GM21723 (cell line): ENCODE results near the gene NEU3.
"Not testable (repeated sequence)": the region's sequence is repeated elsewhere in the genome, so short reads cannot be mapped to it uniquely, and the experiment has no call there.

Experiments used
- ATAC-seq: cut with Tn5 transposase; IDR thresholded peaks from one replicate; pipeline ENCODE4 v1.9.1; 2021; ENCODE audit warnings: mild to moderate bottlenecking, moderate library complexity; ENCODE audit not compliant: unreplicated experiment

Gene NEU3

DNA sequence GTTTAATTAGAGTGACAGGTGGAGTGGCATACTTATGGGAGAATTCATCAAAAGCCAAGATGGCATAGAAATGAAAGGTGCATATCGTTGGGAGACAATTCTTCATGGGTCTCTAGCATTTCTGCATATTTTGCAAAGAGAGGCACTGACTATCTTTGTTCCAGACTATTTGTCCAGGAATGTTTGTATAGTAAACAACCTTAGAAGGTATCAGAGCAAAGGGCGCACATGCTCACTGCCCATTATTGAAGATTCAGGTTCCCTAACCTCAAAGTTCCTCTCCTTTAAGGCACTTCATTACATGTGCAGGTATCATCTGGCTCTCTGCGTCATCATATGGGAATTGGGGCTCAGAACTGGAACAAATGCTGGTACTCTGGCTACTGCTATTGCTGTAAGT lies 4.7 kb upstream of the NEU3 start:
- no peak for ATAC-seq

DNA sequence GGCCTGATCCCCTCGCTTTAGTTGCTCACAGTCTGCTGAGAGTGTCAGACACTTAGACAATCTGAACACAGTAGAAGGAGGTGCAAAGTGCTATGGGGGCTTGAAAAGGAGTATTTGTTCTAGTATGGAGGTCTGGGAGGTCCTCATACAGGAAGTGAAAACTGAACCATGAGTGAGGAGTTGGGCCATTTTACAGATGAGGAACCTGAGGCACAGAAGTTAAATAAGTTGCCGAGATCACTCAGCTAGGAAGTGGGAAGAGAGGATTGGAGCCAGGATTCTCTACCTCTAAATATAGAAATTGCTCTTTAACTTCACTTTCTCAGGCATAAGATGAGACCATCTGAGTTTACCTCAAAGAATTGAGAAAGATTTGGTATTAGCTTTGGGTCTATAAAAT lies 4.0 kb upstream of the NEU3 start:
- ATAC-seq, result no peak

DNA sequence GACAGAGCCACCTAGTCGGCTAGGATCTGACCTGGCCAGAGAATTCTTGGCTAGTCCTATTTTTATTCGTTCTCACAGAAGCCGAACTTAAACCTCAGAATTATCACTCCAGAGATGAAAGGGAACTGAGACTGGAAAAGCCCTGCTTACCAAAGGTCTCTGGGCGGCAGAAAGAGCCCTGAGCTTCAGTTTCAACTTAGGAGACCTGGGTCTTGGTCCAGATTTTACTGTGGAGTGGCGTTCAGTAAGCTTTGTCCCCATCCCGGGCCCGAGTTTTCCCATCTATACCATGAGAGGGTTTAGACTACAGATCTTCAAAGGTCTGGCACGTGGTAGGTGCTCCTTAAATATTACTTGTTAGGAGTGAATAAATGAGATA lies 516 bp downstream of the NEU3 start:
- peak; percentile 18 for ATAC-seq

DNA sequence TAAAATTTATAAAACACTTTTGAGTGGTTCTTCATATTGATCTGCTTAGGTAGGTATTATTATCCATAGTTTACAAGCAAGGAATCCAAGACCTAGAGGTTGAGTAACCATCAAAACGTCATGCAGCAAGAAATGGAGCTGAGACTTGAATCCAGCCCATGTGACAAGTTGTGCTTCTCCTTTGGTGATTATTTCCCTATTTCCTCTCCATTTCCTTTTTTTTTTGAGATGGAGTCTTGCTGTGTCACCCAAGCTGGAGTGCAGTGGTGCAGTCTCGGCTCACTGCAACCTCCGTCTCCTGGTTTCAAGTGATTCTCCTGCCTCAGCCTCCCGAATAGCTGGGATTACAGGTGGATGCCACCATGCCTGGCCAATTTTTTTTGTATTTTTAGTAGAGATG lies 1.4 kb downstream of the NEU3 start:
- ATAC-seq, result not testable (repeated sequence)

DNA sequence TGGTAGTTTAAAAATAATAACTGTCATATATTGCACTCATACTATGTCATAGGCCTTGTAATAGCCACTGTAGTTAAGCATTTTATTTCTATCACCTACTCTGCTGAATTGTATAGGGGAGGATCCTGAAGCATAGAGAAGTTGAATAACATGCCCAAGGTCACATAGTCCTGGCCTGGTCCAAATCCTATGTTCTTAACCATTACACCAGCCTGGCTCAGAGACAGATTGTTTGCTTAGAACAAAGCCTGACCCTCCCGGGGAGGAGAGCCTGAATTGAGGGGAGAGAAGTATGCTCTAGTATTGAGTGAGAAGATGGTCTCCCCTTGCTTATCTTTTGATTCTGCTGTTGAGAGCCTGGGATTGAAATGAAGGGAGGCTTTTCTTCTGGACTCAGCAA lies 2.2 kb downstream of the NEU3 start:
- ATAC-seq, result no peak

DNA sequence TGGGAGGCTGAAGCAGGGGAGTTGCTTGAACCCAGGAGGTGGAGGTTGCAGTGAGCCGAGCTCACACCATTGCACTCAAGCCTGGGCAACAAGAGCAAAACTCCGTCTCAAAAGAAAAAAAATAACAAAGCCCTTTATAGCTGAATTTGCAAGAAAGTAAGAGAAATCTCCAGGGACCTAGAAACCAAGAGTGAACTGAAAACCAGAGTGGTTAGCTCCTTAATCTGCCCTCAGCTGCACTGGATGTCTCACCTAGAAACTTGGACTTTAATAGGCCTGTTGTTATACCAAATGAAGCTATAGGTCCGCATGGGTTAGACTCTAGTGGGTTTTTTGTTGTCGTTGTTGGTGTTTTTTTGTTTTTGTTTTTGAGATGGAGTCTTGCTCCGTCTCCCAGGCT lies 4.1 kb downstream of the NEU3 start:
- ATAC-seq, result no peak

DNA sequence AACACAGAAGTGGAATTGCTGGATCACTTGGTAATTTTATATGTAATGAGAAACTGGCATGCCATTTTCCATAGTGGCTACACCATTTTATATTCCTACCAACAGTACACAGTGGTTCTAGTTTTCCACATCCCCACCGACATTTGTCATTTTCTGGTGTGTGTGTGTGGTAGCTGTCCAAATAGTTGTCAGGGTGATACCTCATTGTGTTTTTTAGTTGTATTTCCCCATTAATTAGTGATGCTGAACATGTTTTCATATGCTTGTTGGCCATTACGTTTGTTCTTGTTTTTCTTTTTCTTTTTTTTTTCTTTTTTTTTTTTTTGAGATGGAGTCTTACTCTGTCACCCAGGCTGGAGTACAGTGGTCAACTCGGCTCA lies 12.2 kb downstream of the NEU3 start:
- no peak for ATAC-seq

DNA sequence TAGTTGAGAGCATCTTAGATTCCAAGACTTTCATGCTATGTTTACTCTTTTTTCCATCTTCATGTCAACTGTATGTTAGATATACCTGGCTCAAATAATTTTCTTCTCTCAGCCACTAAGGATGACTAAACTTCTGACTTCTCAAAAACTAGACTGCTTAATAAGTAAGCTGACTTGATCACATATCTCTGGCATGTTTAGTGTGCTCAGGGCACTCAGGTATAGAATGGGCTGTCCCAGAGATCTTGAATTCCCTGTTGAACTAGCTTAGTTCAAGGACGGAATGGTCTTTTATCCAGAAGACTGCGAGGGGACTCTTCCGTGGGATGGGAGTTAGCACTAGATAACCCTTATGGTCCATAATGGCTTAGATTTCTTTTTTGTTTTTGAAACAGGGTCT lies 13.0 kb downstream of the NEU3 start:
- ATAC-seq, result no peak

DNA sequence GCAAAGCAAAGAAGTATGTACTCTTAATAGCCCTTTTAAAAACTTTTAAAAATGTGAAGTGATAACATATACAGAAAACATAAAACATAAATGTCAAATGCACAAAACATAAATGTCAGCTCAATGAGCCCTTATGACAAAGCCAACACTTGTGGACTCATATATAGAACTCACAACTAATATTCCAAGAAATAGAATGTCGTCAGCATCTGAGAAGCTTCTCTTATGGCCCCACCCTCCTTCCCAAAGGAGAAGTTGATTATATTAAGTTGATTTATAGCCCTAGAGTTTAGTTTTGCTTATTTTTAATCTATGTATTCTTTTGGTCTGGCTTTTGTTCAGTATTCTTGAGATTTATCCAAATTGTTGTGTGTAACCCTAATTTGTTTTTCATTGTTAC lies 13.8 kb downstream of the NEU3 start:
- no peak for ATAC-seq

DNA sequence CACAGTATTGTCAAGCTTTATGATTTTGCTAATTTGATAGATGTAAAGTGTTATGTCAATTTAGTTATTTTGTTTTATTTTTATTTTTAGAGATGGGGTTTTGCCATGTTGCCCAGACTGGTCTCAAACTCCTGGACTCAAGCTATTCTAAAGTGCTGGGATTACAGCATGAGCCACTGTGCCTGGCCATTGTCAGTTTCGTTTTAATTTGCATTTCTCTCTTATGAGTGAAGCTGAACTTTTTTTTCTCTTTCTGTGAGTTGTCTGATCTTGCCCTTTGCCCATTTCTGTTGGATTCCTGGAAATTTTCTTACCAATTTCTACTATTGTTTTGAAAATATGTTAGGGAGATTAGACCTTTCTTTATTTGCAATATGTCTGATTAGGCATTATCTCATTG lies 15.5 kb downstream of the NEU3 start:
- ATAC-seq, result no peak

DNA sequence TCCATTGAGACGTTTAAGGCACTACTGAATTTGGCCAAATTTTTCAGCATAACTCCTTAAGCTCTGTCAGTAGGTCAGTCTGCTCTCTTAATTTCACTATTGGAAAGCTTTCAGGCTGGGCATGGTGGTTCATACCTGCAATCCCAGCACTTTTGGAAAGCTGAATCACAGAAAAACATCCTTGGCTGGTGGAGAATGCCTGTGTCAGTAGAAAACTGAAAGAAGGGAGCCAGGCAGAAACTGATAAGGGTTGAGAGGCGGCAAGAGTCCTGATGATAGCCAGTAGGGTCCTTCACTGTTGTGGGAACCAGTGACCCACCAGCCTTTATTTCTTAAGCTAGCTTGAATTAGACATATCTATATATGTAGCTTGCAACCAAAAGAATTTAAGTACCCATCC lies 22.6 kb downstream of the NEU3 start:
- no peak for ATAC-seq

DNA sequence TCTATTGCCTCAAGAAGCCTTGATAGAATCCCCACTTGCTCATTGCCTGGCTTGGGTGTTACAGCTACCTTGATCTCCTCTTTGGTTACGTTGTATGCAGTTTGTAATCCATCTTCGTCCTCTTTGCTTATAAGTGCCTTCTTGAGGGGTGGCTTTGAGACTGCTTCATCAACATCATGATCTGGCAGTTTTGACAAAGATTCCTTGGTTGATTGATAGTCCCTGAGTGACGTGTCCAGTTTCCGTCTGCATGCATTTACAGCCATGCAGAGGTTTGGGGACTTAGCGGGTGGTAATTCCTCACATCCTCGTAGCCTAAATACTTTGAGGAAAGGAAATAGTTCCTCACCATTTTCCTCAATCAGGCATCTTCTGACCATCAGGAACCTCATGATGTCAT lies 23.1 kb downstream of the NEU3 start:
- no peak for ATAC-seq

DNA sequence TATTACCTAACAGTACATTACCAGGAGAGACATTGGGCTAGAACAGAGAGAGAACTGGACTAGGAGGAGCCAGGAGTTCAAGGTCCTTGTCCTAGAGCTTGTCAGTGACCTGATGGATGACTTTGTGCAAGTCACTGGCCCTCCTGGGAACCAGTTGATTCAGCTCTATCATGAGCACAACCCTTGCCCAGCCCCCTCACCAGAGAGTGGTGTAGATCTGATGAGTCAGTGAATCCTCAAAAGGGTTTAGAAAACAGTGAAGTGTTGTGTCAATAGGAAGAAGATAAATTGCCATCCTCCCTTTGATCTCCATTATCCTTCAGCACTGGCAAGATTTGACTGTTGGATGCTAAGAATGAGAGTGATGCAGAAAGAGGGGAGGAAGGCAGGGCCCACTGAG lies 24.3 kb downstream of the NEU3 start:
- no peak for ATAC-seq

DNA sequence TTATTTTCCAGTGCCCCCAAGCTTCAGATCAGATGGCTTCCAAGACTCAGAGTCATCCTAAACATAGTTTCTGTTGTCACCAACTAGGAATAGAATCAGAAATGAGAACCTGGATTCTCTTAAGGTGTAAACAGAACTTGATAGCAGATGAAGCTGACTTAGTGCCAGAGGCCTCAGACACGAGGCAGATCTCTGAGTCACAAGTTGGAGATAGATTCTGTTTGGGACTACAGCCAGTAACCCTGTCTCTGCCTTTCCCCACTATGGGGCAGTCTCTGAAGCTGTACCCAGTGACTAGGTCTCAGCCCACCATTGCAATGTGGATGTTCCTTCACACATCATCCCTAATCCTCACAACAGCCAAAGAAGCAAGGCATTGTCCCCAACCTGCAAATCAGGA lies 25.4 kb downstream of the NEU3 start:
- ATAC-seq, result no peak

DNA sequence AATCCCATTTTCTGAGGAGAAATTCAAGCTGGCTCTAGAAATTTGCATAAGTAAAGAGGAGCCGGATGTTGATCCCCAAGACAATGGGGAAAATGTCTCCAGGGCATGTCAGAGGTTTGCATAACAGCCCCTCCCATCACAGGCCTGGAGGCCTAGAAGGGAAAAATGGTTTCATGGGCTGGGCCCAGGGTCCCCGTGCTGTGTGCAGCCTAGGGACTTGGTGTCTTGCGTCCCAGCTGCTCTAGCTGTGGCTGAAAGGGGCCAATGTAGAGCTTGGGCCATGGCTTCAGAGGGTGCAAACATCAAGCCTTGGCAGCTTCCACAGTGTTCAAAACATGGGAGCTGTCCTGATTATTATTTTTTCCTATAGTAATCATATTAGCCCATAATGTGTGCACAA lies 30.5 kb downstream of the NEU3 start:
- ATAC-seq, result not testable (repeated sequence)

DNA sequence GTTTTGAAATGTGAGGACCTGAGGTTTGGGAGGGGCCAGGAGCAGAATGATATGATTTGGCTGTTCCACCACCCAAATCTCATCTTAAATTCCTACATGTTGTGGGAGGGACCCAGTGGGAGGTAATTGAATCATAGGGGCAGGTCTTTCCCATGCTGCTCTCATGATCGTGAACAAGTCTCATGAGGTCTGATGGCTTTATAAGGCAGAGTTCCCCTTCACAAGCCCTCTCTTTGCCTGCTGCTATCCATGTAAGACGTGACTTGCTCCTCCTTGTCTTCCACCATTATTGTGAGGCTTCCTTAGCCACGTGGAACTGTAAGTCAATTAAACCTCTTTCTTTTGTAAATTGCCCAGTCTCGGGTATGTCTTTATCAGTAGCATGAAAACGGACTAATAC lies 31.6 kb downstream of the NEU3 start:
- not testable (repeated sequence) for ATAC-seq

DNA sequence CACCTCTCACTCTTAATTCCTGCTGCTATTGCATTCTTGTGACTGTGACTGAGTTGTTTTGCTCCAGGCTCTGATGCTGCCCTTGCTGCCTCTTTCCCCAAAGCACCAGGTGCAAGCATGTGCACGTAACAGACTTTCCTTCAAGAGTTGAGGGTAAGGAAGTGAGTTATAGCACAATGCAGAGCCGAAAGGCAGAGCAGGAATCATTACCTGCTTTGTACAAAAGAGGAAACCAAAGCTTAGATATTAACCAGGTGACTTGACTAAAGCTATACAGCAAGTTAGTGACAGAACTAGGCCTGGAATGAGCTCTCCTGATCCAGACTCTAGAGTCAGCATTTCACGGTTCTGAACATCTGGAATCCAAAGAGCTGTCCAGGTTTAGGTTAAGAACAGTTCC lies 33.6 kb downstream of the NEU3 start:
- no peak for ATAC-seq

DNA sequence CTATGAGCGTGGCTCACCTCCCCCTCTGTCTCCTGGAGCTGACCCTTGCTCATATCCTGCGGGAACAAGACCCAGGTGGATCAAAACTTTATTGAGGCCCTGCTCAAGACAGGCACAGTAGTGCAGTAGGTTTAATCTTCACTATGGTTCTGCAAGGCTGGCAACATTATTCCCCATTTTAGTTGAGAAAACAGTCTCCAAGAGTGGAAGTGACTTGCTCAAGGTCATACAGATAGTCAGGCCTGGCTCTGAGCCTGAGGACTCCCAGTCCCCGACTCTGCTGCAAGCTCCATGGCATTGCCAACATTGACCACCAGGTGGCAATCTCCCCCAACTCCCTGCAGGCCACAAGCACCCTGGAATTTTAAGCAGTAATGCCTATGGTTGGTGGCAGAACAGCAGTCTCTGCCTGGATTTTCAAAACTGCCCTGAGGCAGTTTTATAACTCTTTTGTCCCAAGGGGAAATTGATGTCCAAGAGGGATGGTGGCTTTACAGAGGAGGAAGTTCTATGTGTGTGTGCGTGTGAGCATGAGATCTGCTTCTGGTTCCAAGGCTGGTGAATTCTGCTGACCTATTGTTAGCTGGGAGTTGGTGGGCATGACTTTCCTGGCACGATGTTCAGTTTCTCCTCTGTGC lies 34.1 kb downstream of the NEU3 start:
- ATAC-seq, result no peak

DNA sequence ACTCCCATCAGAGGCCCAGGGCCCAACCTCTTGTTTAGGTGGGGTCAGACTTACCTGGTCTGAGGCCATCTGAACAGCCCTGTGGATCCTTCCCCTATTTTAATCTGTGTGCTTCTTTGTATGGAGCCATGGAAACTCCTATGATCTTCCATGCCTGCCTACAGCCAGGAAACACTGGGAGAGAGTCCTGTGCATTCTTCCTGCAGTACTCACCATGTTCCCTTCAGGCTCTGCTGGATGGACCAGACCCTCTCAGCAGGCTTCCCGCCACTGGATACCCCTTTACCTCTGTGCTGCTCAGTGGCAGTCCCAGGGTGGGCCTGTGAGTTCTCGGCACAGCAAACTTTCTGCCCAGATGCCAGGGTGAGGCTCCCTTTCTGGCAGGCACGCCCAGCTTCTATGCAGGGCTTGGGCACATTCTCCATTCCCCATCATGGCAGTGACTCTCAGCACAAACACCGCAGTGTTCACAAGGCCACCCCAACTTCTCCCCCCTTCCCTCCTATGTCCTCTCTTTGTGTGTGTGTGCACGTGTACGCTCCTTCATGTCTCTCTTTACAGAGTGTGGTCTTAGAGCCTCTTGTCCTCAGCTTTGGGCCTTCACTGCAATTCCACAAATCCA lies 34.8 kb downstream of the NEU3 start:
- no peak for ATAC-seq

DNA sequence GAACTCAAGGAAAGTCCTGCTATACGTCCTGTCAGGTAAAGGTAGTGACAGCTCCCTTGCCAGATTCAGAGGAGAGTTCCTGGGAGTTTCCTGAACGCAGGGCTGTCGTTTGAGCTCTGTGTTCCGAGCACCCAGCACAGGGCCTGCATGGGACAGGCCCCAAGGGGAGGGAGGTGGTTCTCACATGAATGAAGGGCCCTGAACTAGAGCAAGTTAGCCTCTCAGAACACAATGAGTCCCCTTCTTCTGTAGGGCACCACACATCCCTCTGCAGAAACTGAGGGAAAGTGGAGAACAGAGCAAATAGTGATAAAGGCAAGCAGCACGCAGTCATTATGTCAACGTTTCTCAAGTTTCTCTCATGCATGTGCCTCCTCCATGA lies 35.3 kb downstream of the NEU3 start:
- no peak for ATAC-seq

DNA sequence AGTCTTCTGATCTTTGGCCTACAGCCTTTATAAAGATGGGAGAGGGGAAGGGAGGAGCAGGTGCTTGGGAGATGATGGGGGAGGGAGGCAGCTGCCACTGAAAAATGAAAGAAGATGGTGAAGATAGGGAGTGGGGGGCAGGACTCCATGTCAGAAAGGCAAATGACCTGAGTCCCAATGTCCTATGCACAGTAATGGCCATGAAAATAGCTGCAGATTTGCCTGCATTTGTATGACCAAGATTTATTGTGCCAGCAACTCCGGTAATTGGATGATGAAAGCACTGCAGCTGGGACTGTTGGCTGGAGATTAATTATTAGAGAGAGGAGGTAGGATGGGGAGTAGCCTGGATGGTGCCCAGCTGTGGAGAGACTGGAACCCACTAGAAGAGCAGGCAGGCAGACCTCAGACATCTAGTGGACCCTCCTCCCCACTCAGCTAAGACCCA lies 36.1 kb downstream of the NEU3 start:
- ATAC-seq, result no peak

DNA sequence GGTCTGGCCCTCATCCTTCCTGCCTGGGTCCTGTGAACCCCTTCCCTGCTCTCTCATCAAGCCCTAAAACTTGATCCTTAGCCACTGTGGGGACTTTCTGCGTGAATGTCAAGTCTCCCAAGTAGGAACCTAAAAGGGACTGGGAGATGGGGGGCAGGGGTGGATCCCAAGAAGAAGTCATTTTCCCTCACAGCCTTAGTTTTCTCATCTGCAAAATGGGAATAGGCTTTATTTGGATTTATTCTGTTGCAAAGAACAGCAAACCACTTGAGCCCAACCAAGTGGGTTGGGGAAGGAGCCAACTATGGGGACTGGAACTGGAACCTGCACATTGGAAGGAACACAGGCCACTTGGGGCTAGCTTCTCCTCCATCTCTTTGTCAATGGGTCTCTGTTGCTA lies 36.8 kb downstream of the NEU3 start:
- no peak for ATAC-seq

DNA sequence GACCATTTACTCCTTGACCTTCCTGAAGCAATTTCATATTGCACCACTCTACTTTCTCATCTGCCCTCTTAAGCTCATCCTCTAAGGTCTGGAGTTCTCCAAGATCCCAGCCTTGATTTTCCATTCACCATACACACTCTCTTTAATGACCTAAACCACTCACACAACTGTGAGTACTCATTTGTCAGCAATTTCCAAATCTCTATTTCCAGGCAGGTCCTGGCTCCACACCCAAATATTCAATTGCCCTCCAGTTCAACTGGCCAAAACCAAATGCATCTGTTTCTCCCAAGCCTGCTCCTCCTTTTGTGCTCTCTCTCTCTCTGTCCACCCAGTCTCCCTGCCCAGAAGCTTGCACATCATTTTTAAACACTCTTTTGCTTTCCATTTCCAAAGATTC lies 39.6 kb downstream of the NEU3 start:
- no peak for ATAC-seq
